Activated B cell treated with CpG ODN at 0.5 μM for 24 hours (primary cell): Measurements from ENCODE around the gene ZMYND8. TPM values are rescaled to one million over a fixed set of nuclear protein-coding genes. Genes with fewer than 3 reads are reported as not detected.

Experiments used
- ATAC-seq: fragments of 200-7000 bp; cut with Tn5 transposase; one replicate; pipeline ENCODE4 v1.10.0; 2021; ENCODE audit warnings: low read depth, mild to moderate bottlenecking, moderate library complexity
- CTCF ChIA-PET: fragments of 350-600 bp; sonication (Branson Sonifier 250); formaldehyde crosslinking; loops from one replicate; lab custom pipeline; 2021; ENCODE audit warnings: antibody characterized with exemption; lab: Charles Lee
- POLR2A ChIA-PET: fragments of 350-600 bp; sonication (Branson Sonifier 250); formaldehyde crosslinking; loops from one replicate; lab custom pipeline; 2021; ENCODE audit warnings: antibody characterized with exemption; lab: Charles Lee
- DNase-seq: peaks from one replicate; pipeline ENCODE4 v3.0.0; 2022
- H3K27ac Mint-ChIP-seq: one replicate; pipeline ENCODE4 v1.8.0; 2020; ENCODE audit warnings: mixed read lengths
- H3K27me3 Mint-ChIP-seq: one replicate; pipeline ENCODE4 v1.8.0; 2021; ENCODE audit warnings: mixed read lengths
- H3K36me3 Mint-ChIP-seq: one replicate; pipeline ENCODE4 v1.8.0; 2021; ENCODE audit warnings: low read depth, mixed read lengths
- H3K4me1 Mint-ChIP-seq: one replicate; pipeline ENCODE4 v1.8.0; 2021; ENCODE audit warnings: mixed read lengths
- H3K4me3 Mint-ChIP-seq: one replicate; pipeline ENCODE4 v1.8.0; 2020; ENCODE audit warnings: mild to moderate bottlenecking, mixed read lengths
- H3K9me3 Mint-ChIP-seq: one replicate; pipeline ENCODE4 v1.8.0; 2020; ENCODE audit warnings: mixed read lengths
- intact Hi-C: fragments of 100-400 bp; cut with micrococcal nuclease; formaldehyde crosslinking; loops from one replicate; pipeline ENCODE4 v1.15.1; 2024
- total RNA-seq: library from RNA; stranded (reverse); gene quantifications from 2 replicates; pipeline ENCODE4 v1.2.3, GENCODE V29; 2022
- TF ChIP-seq, protein P1 (sequence below): fragments of 200-600 bp; IDR thresholded peaks from one replicate; pipeline ENCODE4 v1.8.0; 2022; ENCODE audit warnings: antibody characterized with exemption, mild to moderate bottlenecking

ZMYND8 gene
- total RNA-seq, 1 donor from 2014 or later = 42.6 TPM

DNA sequence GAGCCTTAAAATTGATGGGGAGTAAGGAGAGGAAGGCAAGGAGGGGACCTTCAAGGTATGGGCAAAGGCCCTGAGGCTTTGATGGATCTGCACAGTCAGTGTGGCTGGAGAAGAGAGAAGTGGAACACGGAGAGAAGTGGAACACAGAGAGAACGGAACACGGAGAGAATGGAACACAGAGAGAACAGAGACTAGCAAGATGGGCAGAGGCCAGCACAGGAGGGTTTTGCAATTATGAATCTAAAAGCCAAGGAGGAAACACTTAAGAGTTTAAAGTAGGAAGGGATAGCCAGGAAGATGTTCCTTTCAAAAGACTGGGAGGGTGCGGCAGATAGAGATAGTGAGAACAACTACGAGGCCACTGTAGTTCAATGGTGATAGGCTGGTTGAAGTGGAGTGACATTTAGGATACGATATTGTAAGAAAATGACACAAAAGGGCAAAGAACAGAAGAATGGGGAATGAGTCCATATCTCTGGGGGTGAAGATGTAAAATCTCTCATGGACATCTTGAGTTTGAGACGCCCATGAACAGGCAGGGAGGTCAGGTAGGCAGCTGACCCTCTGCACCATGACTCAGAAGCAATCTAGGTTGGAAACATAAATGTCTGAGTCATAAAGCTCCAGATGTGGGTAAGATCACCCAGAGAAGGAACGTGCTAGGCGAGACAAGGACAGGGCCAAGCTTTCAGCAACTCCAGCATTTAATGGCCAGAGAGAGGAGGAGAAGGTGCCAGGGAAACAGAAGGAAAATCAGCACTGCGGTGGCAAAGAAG is 25.4 kb downstream of the ZMYND8 start:
- H3K27me3 Mint-ChIP-seq = no peaks in the 10 kb centered on the region
- TF ChIP-seq, protein P1, sequence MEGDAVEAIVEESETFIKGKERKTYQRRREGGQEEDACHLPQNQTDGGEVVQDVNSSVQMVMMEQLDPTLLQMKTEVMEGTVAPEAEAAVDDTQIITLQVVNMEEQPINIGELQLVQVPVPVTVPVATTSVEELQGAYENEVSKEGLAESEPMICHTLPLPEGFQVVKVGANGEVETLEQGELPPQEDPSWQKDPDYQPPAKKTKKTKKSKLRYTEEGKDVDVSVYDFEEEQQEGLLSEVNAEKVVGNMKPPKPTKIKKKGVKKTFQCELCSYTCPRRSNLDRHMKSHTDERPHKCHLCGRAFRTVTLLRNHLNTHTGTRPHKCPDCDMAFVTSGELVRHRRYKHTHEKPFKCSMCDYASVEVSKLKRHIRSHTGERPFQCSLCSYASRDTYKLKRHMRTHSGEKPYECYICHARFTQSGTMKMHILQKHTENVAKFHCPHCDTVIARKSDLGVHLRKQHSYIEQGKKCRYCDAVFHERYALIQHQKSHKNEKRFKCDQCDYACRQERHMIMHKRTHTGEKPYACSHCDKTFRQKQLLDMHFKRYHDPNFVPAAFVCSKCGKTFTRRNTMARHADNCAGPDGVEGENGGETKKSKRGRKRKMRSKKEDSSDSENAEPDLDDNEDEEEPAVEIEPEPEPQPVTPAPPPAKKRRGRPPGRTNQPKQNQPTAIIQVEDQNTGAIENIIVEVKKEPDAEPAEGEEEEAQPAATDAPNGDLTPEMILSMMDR = no peak
- intact Hi-C loops = no loop called here
- CTCF ChIA-PET = interaction anchor here (1.5 kb wide), 1 partner anchor 289 kb away, joined by 4 read pairs; no protein-coding TSS in a partner anchor
- peaks cover 54% of the 10 kb centered on the region for H3K4me1 Mint-ChIP-seq
- POLR2A ChIA-PET = no interaction called here
- H3K9me3 Mint-ChIP-seq = no peaks in the 10 kb centered on the region
- peak overlapping the region; percentile 1 for H3K27ac Mint-ChIP-seq
- ATAC-seq (no peak), DNase-seq (no peak)
- peaks cover 66% of the 10 kb centered on the region for H3K36me3 Mint-ChIP-seq
- no peak overlapping the region for H3K4me3 Mint-ChIP-seq

DNA sequence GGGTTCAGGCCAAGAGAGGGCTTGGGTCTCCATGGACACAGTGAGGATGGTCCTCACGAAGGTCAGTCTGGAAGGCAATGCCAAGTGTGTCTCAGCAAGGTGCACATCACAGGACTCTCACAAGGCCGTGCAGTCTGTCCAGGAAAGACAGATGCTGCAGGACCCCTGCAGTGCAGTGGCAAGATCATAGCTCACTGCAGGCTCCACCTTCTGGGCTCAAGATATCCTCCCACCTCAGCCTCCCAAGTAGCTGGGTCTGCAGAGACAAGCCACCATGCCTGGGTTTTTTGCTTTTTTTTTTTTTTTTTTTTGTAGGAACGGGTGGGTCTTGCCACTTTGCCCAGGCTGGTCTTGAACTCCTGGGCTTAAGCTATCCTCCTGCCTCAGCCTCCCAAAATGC is 26.4 kb downstream of the ZMYND8 start:
- TF ChIP-seq, protein P1 = no peak
- Mint-ChIP-seq H3K4me3 (no peak overlapping the region), H3K27ac (no peak overlapping the region), H3K27me3 (no peaks in the 10 kb centered on the region), H3K4me1 (peaks cover 46% of the 10 kb centered on the region), H3K9me3 (no peaks in the 10 kb centered on the region), H3K36me3 (peaks cover 61% of the 10 kb centered on the region)
- DNase-seq = no peak
- CTCF ChIA-PET = interaction anchor here (0.6 to 1.5 kb wide), 2 partner anchors 291 to 348 kb away, joined by 3 to 4 read pairs; no protein-coding TSS in a partner anchor
- intact Hi-C loops = no loop called here
- ATAC-seq = no peak
- POLR2A ChIA-PET = no interaction called here

DNA sequence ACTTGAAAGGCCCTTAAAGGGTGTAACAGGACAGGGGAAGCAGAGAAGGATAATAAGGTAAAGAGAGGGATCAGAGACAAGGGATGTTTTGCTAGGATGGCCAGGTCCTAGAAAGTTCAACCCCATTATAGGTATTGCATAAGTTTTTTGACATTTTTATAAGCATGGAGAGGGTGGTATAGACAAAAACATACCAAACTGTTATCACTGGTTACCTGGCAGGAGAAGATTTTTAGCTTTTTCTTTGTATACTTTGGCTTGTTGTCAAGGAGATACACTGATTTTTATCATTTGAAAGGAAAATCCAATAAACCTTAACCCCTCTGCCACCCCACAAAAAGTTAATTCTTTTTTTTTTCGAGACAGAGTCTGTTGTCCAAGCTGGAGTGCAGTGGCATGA is 28.4 kb downstream of the ZMYND8 start:
- TF ChIP-seq, protein P1 = no peak
- DNase-seq = no peak
- H3K4me3 Mint-ChIP-seq = no peak overlapping the region
- intact Hi-C loops = no loop called here
- H3K9me3 Mint-ChIP-seq = no peaks in the 10 kb centered on the region
- no peaks in the 10 kb centered on the region for H3K27me3 Mint-ChIP-seq
- ChIA-PET POLR2A (no interaction called here), CTCF (no interaction called here)
- no peak overlapping the region for H3K27ac Mint-ChIP-seq
- peaks cover 45% of the 10 kb centered on the region for H3K4me1 Mint-ChIP-seq
- peaks cover 62% of the 10 kb centered on the region for H3K36me3 Mint-ChIP-seq
- no peak for ATAC-seq

DNA sequence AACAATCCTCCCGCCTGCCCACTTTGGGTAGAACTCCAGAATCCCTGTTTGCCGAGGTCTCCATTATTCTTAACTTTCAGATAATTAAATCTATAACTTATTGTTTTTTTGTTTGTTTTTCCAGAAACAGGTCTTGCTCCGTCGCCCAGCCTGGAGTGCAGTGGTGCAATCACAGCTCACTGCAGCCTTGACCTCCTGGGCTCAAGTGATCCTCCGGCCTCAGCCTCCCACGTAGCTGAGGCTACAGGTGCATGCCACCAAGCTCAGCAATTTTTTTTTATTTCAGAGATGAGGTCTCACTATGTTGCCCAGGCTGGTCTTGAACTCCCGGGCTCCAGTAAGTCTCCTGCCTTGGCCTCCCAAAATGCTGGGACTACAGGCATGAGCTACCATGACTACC is 28.8 kb downstream of the ZMYND8 start:
- ChIA-PET POLR2A (no interaction called here), CTCF (interaction anchor here (0.7 kb wide), 1 partner anchor 8 kb away, joined by 3 read pairs; no protein-coding TSS in a partner anchor)
- Mint-ChIP-seq H3K27ac (no peak overlapping the region), H3K4me3 (no peak overlapping the region), H3K4me1 (peaks cover 41% of the 10 kb centered on the region), H3K9me3 (no peaks in the 10 kb centered on the region), H3K27me3 (no peaks in the 10 kb centered on the region), H3K36me3 (peaks cover 58% of the 10 kb centered on the region)
- DNase-seq (no peak), ATAC-seq (no peak)
- intact Hi-C loops = no loop called here
- TF ChIP-seq, protein P1 = no peak

DNA sequence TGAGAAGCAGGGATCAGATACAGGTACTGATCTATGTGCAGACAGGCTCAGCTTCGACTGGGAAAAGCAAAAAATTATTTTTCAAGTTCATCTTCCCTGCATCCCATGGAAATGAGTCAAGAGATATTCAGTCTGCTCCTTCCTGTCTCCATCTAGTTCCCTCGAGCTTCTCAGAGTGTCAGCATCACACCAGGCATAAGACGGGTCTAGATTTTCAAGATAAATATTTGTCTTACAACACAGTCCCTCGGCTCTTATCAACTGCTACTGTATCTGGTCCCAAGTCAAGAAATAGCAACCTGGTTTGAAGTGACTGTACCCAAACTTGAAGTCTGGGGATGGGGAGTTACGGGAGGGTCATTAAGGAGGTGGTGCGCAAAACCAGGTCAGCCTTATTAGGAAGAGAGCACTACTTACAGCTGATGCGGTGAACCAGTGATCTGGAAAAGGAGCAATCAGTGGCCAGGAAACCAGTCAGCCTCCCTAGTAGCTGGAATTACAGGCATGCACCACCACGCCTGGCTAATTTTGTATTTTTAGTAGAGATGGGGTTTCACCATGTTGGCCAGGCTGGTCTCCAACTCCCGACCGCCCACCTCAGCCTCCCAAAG is 29.7 kb downstream of the ZMYND8 start:
- CTCF ChIA-PET = interaction anchor here (1.7 kb wide), 1 partner anchor 57 kb away, joined by 8 read pairs; no protein-coding TSS in a partner anchor
- no peak for DNase-seq
- intact Hi-C loops = no loop called here
- H3K36me3 Mint-ChIP-seq = peaks cover 51% of the 10 kb centered on the region
- H3K4me3 Mint-ChIP-seq = no peak overlapping the region
- peak overlapping the region; percentile 21 for H3K27ac Mint-ChIP-seq
- TF ChIP-seq, protein P1 = no peak
- no peaks in the 10 kb centered on the region for H3K9me3 Mint-ChIP-seq
- POLR2A ChIA-PET = interaction anchor here (1.4 kb wide), 1 partner anchor 10 kb away, joined by 3 read pairs; no protein-coding TSS in a partner anchor
- no peak for ATAC-seq
- peaks cover 37% of the 10 kb centered on the region for H3K4me1 Mint-ChIP-seq
- H3K27me3 Mint-ChIP-seq = no peaks in the 10 kb centered on the region
